OCI-M2 (cell line): ENCODE data around the gene SCMH1.
"Not testable (repeated sequence)": the region's sequence is repeated elsewhere in the genome, so short reads cannot be mapped to it uniquely, and the experiment has no call there.

Source experiments
- DNase-seq: peaks from one replicate; lab custom pipeline; 2025; ENCODE audit not compliant: unreplicated experiment; lab: John Stamatoyannopoulos, UW

SCMH1 gene

DNA sequence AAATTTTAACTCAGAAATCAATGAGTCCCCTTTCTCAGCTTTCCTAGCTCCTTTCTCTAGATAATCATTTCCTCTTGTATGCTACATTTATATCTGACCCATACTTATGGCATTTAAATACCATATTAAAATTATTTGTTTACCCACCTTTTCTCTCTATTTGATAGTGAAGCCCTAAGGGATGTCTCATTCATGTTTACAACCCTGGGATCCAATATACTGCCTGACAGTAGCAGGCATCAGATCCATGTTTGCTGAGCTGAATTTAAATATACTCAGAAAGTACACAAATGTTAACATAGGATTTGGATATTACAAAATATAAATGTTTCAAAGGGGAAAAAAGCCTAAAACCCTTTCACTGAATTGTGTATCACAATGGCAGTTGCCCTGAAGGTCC, 26.5 kb downstream of the SCMH1 start:
- no peak for DNase-seq

DNA sequence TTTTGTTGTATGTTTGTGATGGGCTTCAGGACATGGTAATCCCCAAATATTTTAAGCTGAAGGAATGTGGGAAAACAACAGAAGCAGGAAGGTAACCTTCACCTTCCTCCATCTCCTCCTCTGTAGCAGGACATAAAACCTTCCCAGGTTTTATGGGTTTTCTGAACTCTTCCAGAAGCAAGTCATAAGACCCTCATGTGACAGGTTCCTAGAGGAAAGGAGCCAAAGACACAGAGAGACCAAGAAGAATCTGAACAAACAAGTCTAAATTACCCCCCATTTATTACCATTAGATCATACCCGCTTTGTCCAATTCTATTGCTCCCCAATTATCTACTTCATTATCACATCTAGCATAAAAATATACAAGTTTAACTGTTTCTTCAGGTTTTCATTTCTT, 28.8 kb downstream of the SCMH1 start:
- no peak for DNase-seq

DNA sequence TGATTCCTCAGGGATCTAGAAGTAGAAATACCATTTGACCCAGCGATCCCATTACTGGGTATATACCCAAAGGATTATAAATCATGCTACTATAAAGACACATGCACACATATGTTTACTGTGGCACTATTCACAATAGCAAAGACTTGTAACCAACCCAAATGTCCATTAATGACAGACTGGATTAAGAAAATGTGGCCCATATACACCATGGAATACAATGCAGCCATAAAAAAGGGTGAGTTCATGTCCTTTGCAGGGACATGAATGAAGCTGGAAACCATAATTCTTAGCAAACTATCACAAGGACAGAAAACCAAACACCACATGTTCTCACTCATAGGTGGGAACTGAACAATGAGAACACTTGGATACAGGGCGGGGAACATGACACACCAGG, 30.5 kb downstream of the SCMH1 start:
- DNase-seq = not testable (repeated sequence)

DNA sequence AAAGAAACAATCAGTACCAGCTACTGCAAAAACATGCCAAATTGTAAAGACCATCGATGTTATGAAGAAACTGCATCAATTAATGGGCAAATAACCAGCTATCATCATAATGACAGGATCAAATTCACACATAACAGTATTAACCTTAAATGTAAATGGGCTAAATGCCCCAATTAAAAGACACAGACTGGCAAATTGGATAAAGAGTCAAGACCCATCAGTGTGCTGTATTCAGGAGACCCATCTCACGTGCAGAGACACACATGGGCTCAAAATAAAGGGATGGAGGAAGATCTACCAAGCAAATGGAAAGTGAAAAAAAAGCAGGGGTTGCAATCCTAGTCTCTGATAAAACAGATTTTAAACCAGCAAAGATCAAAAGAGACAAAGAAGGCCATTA, 35.1 kb downstream of the SCMH1 start:
- not testable (repeated sequence) for DNase-seq

DNA sequence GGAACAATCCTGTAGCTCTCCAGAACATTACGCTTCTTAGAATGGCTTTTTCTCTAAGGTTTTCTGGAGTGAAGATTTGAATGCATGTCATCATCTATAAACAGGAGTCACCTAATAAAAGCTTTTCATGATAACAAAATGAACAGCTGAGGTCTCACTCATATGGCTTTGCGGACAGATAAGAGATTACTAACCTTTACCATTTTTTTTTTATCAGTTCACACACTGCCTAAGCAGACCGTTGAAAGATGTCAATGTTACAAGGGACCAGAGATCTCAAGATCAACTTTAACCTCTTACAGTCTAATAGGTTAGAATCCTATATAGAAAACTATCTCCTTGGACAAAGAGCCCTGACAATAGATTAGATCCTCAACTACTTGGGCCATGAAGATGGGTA, 41.4 kb downstream of the SCMH1 start:
- no peak for DNase-seq

DNA sequence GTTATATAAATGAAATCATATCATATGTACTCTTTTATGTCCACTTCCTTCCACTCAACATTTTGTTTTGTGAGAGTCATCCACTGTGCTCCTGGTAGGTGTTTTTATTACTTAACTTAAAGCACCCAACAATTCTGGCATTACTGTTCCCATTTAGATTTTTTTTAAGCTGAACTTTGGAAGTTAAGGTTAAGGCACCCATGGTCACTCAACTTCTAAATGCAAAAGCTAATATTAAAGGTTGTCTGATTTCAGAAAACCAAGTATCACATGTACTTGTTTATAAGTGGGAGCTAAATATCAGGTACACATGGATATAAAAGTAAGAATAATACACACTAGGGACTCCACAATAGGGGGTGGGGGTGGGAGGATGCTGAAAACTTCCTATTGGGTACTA, 42.7 kb downstream of the SCMH1 start:
- DNase-seq = no peak

DNA sequence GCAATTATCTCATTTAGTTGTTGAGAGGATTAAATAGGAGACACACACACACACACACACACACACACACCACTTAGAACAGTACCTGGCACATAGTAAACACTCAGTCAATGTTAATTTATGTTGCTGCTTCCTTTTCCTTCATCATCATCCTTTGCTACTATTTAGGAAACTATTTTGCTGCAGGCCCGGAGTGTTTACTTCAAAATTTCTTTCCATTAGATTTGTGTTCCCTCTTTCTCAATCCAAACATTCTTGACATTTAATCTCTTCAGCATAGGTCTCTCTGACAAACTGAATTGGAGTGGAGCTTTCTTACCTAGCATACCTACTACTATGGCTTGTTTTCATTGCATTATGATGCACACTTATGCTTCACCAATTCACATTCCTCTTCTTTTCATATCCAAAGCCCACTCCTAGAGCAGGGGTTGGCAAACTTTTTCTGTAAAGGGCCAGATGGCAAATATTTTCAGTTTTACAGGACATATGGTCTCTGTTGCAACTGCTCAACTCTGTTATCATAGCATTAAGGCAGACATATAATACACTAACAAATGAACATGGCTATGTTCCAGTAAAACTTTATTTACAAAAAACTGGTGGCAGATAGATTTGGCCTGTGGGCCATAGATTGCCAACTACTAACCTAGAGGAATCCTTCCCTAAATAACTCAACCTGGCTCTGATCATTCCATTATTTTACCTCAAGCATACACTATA, 49.5 kb downstream of the SCMH1 start:
- no peak for DNase-seq

DNA sequence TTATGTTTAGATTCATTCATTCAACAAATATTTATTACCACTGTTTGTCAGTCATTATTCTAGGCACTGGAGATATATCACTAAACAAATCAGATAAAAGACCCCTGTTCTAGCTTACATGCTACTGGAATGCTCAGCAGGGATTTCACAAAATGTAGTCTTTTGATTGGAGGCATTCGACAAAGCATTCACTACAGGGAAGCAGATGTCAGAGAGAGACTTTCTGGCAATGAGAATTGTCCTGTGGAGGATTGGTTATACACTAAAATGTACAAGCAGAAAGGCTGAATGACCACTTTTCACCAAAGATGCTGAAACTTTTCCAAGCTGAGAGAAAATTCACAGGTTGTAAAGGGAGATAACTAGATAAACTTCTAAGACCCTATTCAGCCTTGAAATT, 57.7 kb downstream of the SCMH1 start:
- DNase-seq = no peak

DNA sequence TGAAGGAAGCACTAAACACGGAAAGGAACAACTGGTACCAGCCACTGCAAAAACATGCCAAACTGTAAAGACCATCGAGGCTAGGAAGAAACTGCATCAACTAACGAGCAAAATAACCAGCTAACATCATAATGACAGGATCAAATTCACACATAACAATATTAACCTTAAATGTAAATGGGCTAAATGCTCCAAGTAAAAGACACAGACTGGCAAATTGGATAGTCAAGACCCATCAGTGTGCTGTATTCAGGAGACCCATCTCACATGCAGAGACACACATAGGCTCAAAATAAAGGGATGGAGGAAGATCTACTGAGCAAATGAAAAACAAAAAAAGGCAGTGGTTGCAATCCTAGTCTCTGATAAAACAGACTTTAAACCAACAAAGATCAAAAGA, 63.9 kb downstream of the SCMH1 start:
- DNase-seq = not testable (repeated sequence)

DNA sequence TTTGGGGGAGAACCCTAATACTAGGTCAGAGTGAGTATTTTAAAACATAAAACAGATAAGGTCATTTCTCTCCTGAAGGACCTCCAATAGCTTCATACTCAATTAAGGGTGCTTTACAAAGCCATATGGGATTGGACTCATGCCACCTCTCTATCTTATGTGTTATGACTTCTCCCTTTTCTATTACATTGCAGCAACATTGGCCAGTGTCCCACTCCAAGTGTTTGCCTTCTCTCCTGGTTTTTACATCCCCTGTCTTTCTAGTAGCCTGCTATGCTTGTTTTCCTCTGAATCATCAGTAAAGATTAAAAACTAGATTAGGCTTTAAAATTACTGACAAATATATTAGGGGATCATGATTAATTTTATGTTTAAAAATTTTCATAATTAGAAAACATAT, 66.6 kb downstream of the SCMH1 start:
- no peak for DNase-seq

DNA sequence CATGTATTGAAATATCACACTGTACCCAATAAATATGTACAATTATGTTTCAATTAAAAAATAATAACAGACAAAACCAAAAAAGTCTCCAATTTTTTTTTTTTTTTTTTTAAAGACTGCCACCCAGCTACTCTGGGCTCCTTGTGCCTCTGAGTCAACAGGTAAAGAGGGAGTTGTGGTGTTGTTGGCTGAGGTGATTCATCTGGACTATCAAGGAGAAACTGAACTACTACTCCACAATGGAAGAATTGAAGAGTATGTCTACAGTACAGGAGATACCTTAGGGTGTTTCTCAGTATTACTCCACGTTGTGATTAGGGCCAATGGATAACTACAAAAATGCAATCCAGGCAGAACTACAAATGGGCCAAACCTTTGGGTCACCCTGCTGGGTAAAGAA, 67.9 kb downstream of the SCMH1 start:
- DNase-seq = no peak

DNA sequence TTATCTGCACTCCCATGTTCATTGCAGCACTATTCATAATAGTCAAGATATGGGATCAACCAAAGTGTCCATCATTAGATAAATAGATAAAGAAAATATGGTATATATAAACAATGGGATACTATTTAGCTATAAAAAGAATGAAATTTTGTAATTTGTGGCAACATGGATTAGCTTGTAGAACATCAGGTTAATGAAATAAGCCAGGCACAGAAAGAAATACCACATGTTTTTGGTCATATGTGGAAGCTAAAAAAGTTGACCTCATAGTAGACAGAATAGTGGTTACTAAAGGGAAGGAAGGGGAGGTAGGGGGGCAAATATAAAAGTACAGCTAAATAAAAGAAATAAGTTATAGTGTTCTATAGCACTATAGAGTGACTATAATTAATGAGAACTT, 68.5 kb downstream of the SCMH1 start:
- DNase-seq = no peak

DNA sequence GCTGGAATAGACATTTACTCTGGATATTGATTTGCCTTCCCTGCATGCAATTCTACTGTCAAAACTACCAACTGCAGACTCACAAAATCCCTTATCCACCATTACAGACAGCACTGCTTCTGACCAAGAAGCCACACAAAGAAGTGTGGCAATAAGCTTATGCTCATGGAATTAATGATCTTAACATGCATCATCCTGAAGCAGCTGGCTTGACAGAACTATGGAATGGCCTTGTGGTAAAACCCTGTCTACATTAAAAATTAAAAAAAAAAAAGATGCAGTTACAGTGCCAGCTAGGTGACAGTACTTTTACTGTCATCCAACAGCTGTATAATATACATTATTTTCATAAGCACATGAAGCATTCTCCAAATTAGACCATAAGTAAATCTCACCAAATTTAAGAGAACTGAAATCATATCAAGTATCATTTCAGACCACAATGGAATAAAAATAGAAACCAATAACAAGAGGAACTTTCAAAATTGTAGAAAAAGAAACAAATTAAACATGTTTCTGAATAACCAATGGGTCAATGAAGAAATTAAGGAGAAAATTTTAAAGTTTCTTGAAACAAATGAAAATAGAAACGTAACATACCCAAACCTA, 70.7 kb downstream of the SCMH1 start:
- DNase-seq = no peak

DNA sequence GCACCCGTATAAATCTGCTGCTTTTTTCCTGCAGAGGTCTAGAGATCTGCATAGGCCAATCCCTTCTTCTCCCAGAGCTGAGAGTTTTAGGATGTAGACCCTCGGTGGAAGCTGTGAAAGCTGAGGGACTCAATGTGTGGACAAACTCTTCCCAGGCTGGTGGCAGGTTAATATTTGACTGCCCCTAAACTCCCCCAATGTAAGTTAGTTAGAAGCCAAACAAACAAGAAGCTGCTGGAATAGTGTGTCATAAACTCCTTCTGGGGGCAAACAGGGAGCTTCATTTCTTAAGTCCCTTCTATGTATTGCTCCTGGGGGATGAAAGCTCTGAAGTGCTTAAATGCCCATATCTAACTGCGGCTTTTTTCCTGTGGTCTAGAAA, 72.3 kb downstream of the SCMH1 start:
- no peak for DNase-seq

DNA sequence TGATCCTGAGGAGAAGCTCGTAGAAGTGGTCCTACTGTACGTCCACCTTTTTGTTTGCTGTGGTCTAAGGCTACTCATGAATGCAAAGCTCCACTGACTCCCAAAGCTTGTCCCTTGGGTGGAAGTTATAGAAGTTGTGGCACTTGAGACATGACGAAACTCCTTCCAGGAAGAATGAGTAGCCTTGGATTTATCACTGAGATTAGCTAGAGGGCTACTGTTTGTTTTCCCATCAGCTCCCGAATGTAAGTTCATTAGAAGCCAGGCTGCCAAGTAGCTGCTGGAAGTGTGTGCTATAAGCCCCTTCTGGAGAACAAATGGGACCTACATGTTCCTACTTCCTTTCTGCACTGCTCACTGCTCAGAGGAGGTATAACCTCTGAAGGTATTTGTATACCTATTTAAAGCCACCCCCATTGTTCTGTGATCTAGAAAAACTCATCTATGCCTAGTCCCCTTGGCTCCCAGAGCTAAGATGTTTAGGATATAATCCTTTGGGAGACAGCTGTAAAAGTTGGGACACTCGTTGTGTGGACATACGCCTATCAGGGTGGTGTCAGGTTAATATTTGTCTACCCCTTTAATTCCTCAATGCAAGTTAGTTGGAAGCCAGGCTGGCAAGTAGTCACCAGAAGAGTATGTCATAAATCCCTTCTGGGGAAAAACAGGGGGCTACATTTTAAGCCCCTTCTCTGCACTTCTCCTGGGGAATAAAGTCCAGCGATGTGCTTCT, 72.9 kb downstream of the SCMH1 start:
- no peak for DNase-seq

DNA sequence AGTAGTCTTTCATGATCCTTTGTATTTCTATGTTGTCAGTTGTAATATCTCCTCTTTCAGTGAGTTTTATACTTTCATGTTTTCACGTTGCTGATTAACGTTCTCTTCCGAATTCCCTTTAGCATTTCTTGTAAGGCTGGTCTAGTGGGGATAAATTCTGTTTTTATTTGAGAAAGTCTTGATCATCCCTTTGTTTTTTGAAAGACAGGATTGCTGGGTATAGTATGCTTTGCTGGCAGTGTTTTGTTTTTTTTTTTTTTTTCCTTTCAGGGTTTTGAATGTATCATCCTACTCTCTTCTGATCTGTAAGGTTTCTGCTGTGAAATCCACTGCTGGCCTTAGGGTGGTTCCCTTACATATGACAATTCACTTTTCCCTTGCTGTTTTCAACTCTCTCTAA, 74.4 kb downstream of the SCMH1 start:
- DNase-seq = no peak

DNA sequence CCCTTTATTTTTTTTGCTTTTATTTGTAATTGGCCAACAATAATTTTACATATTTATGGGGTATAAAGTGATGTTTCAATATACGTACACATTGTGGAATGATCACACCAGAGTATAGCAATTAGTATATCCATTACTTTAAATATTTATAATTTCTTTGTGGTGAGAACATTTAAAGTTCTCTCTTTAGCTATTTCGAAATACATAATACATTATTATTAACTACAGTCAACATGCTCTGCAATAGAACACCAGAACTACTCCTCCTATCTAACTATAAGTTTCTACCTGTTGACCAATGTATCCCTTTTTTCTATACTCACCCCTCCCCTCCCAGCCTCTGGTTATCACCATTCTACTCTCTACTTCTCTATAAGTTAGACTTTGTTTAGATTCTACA, 77.4 kb downstream of the SCMH1 start:
- no peak for DNase-seq

DNA sequence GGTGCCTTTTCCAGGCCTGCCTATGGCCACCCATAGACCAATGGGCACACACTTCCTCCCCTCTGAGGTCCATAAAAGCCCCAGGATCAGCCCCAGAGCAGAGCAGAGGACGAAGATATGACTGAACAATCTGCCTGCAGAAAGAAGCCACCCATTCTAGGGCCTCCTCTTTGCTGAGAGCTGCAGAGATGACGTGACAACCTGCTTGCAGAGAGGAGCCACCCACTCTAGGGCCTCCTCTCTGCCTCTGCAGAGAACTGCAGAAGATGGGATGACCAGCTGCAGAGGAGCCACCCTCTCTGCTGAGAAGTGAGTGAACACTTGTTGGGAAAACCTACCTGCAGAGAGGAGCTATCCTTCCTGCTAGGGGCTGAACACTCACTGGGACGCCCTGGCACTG, 79.7 kb downstream of the SCMH1 start:
- no peak for DNase-seq

DNA sequence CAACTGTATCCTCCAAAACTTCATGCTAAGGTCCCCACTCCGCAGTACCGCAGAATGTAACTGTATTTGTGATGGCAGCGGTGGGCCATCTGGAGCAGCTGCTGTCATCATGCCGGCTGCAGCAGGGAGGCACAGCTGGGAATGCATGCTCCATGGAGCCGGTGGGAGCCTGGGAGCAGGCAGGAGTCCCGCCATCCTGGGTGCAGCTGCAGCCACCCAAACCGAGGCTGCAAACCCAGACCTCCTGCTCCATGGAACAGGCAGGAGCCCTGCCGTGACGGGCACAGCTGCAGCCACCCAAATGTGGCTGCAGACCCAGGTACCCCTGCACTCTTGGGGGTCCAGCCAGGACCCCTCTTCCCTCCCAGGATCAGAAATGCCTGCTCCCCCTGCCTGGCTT, 80.3 kb downstream of the SCMH1 start:
- no peak for DNase-seq

DNA sequence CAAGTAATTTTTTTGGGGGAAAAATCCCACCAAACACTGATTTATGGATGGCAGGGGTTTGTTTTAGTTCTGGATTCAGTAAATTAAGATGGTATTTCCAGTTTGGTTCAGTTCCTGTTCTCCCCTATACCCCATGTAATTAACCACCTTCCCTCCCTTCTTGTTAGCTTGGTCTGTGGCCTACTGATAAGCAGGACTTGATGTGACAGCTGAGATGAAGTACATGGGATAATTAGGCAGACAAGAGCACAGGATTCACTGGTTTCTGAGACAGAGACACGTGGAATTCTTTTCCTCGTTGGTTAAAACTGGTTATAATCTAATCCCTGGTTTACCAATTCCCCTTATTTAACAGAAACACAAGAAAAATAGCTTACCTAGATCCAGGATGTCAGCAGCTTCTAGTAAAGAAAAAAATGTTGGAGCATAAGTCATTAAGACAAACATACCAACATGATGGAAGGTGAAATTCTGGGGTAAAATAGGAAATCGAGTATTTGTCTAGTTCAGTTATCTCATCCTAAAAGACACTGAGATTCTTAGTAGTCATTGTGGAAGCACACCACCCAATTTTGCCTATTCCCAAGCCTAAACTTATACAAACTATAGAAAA, 81.5 kb downstream of the SCMH1 start:
- DNase-seq = no peak

DNA sequence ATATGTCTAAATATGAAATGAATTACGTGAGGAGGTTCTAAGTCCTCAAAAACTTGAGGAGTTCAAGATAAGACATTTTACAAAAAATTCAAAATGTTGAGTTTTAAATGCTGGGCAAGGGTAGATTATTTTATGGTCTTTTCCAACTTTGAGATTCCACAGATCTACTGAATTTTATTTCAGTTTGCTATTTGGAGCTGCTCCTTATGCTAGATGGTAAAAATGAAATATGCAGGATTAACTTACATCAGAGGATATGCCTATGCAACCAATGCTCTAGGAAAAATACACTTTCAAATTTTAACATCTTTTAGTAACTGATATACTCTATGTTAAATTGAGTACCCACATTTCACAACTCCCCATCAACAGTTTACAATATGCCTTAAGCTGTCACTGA, 83.1 kb downstream of the SCMH1 start:
- DNase-seq = no peak
